ENCODE data around the gene LIPK.
"Not testable (repeated sequence)": the region's sequence is repeated elsewhere in the genome, so short reads cannot be mapped to it uniquely, and the experiment has no call there.

Gene LIPK, protein sequence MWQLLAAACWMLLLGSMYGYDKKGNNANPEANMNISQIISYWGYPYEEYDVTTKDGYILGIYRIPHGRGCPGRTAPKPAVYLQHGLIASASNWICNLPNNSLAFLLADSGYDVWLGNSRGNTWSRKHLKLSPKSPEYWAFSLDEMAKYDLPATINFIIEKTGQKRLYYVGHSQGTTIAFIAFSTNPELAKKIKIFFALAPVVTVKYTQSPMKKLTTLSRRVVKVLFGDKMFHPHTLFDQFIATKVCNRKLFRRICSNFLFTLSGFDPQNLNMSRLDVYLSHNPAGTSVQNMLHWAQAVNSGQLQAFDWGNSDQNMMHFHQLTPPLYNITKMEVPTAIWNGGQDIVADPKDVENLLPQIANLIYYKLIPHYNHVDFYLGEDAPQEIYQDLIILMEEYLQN

DNA sequence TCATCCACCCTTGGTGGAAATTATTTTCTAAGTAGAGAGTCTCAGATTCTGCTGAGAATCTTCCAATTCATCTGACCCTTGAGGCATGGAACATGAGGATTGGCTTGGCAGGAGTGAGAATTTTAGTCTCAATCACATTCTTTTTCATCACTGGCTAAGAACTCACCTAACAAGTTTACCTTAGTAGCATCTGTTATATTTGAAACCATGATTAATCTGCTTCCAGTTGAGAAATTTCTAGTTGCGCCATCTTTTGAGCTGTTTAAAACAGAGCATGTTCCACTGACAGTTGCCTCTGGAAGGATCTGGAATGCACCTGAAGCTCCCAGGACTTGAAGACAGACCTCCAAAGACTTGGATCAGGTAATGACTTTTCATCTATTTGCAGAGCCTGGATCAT, at the start of gene LIPK:
Gene LIPK, plus strand, starts transcription at position 292 of the 400 bp plus-strand sequence. CDS start 18,295 bp downstream, outside the sequence.
- DNase-seq = no peak

DNA sequence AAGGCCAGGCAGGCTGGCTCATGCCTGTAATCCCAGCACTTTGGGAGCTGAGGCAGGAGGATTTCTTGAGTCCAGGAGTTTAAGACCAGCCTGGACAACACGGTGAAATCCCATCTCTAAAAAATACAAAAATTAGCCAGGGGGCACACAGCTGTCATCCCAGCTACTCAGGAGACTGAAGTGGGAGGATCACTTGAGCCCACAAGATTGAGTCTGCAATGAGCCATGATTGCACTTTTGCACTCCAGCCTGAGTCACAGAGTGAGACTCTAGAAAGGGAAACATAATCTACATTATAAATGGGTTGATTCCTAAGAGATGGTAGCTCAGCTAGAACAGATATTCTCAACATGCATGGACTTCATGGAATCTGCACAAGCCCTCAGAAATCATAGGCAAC, 48.1 kb upstream of the LIPK start:
- DNase-seq = no peak

DNA sequence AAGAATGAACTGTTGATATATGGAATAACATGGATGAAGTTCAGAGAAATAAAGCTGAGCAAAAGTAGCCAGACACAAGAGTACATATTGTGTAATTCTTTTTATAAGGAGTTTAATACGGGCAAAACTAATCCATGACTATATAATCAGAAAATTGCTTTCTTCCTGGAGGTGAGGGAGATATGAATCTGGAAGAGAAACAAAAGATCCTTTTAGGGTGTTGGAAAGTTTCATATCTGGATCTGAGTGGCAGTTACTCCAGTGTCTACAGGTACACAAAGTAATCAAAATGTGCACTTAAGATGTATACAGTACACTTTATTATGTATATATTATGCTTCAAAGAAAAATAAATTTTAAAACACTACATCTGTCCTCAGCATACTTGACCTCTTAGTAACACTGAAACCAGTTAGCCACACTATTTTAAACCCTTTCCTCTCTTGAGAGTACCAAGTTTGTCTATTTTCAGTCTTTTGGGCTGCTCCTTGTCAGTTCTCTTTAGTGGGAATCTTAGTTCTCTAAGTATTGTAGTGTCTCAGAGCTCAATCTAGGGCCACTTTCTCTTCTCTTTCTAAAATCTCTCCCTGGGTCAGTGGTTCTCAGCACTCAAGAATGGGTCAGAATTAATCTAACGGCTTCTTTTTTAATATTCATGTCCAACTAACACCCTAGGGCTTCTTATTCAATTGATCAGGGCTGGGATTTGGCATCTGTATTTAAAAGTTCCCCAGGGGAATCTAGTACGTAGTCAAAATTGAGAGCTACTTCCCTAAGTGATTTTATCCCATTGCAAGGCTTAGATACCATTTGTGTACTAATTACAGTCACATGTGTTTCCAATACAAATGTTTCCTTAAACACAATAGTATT, 46.1 kb upstream of the LIPK start:
- DNase-seq = no peak

DNA sequence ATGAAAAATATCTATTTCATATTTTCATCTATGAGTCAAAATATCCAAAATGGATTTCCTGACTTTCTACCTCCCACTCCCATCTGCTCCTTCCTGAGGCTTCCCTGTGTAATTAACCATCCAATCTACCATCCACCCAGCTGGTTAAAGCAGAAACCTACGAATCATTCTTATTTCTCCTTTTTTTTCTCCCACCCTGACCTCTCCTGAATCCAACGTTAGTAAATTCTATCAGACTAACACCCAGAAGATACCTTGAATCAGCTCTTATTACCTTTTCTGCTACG, 45.5 kb upstream of the LIPK start:
- DNase-seq = no peak

DNA sequence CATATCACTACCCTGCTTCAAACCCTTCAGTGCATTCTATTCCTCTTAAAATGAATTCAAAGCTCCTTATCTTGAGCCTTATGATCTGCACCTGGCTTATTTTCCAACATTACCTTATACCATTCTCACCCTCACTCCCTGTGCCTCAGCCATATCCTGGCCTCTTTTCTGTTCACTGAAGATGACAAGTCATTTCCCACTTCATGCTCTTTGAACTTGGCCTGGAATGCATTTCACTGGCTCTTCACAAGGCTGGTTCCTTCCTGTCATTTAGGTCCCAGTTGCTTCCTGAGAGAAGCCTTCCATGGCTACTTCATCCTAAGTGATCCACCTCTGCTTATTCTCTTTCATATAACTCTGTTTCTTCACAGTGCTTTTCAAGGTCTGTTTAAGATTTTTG, 45.0 kb upstream of the LIPK start:
- DNase-seq = no peak

DNA sequence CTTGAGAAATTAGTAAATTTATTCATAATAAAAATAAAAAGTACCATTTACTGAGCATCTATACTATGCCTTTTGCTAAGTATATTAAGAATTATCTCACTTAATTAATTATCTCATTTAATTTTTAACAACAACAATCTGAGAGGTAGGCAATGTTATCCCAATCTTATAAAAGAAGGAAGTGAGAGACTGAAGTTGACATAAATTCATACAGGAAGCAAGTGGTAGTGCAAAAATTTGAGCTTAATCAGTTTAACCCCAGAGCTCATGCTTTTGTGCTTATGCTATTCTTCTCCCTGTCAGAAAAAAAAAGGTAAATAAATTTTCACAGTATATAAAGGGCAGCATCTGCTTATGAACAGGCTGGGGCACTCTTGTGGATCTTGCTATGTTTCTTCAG, 44.5 kb upstream of the LIPK start:
- no peak for DNase-seq

DNA sequence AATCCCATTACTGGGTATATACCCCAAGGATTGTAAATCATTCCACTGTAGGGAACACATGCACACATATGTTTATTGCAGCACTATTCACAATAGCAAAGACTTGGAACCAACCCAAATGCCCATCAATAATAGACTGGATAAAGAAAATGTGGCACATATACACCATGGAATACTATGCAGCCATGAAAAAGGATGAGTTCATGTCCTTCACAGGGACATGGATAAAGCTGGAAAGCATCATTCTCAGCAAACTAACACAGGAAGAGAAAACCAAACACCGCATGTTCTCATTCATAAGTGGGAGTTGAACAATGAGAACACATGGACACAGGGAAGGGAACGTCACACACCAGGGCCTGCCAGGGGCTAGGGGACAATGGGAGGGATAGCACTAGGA, 42.9 kb upstream of the LIPK start:
- not testable (repeated sequence) for DNase-seq

DNA sequence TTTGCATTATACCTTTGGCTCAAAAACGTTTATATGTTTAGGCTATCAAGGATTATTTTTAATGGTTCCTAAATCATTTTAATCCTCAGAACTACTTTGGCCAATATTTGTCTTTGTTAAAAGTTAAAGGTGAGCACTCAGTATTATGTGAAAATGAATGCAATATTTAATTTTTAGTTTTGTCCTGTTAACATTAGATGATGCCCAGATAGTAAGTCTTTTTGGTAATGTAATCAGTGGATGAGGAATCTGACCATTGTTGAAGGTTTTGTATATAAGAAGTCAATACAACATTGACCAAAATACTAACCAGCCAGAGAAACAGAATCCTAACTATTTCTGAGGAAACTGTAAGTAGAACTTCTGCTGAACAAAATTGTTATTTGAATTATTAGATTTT, 41.9 kb upstream of the LIPK start, which contains the start of gene LIPF:
Gene LIPF, plus strand, starts transcription at position 301 of the 400 bp plus-strand sequence. CDS start 2,856 bp downstream, outside the sequence.
- DNase-seq = no peak

DNA sequence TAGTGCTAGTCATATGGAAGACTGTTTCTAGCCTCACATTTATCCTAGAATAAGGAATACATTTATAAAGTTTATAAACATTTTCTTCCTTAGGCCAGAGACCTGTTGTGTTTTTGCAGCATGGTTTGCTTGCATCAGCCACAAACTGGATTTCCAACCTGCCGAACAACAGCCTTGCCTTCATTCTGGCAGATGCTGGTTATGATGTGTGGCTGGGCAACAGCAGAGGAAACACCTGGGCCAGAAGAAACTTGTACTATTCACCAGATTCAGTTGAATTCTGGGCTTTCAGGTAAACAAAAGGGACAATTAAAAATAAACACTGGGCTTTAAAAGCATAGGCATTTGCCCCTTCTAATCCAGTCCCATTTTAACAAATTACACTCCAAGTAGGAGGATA, 37.6 kb upstream of the LIPK start:
- no peak for DNase-seq

DNA sequence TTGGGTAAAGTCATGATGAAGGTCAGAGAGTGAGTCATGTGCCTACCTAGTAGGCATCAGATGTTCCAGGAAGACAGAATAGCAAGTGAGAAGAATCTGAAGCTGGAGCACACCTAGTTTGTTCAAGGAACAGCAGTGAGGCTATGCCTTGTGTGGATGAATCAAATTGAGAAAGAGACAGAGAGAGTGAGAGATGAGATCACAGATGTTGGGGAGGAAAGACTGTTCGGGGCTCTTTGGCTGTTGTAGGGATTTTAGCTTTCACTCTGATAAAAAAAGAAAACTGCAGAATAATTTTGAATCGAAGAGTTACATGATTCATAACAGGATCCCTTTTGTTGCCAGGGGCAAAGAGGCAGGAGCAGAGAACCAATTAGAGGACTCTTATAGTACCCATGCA, 35.6 kb upstream of the LIPK start:
- DNase-seq = no peak

DNA sequence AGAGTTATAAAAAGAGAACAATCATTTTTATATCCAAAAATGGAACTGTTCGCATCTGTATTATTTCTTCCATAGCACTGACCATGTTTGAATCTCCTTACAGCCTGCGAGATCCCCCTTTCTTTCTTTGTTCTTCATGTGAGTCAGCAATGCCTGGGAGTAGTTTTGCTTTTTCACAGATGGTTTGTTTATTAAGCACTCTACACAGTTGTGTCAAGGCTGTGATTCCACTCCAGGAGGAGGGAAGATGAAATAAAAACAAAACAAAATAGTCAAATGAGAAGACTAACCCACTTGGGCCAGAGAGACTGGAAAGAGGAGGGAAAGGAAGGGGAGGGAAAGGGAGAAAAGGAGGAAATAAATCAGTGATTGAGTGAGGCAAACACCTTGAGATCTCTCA, 34.0 kb upstream of the LIPK start:
- DNase-seq = no peak

DNA sequence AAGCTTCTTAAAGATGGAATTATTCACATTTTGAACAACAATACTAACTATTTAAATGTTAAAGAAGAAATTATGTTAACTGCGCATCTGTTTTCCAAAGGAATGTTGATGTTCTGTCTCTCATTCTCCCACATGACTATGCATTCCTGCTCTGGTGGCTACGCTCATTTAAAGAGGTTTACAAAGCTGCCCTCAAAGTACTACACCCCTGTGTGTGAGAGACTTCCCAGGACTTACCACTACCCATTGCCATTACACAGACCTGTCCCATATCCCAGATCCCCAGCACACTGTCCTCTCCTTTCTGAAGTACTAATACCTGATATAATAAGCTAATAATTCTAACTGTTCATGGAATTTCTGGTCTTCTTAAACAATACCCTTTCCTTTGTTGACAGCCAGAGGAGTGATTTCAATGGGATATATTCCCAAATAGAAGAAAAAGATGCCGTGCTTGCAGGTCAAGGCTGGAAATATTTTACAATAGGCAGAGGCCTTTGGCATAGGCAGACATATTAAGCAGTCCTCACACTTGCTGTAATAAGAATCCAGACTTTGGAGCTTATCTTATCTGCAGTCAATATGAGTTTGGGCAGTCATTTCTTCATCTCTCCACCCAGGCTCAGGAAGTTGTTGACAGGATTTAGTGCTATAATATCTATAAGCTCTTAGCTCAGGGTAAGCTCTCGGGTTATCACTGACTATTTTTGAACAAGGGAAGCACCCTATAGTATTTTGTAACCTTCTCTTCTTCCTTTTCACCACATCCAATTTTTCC, 29.6 kb upstream of the LIPK start:
- no peak for DNase-seq

DNA sequence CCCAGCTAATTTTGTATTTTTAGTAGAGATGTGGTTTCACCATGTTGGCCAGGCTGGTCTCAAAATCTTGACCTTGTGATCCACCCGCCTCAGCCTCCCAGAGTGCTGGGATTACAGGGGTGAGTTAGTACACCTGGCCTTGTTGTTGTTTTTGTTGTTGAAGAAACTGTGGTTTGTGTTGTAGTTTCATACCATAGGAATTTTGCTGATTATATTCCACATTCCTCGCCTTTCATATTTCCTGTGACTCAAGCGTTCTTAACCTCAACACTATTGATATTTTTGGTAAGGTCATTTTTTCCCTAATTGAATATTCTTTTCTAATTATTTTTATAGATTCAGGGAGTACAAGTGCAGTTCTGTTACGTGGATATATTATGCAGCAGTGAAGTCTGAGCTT, 25.1 kb upstream of the LIPK start:
- DNase-seq = no peak

DNA sequence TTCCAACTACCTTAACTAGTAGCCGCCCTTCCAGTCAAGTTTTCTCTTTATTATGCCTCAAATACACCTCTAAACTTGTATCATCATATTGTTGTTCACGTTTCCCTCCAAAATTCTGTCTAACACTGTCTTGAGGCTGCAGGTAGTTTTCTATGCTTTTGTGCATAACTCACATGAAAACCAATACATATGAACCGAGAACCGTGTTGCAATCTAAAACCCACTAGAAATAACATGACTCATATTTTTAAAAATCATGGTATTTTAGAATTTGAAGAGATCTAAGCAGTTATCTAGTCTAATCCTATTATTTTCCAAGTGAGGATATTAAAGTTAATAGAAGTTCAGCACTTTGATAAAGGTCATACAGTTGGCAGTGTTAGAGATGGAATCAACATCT, 23.6 kb upstream of the LIPK start:
- no peak for DNase-seq

DNA sequence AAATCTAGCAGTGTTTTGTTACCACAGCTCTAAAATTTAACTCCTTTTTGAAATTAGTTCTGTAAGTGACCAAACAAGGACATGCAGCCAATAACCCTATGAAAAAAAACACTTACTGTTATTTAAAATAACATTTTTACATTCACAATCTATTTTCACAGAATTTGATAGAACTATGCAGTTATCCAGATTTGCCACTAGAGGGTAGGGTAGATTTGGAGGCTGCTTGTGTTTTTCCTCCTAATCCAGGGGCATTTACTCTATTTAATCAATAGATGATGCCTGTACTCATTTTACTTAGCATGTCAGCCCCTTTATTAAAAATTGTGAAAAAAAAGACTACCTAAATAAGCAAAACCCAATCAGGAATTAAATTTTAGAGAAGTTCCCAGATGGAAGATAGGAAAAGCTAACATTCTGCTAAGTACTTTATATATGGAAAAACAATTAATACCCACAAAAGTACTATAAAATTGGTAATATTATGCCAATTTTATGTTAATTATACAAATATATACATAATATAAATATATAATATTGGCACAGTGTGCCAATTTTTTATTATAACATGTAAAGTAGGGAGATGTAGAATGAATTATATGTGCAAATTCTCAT, 18.1 kb upstream of the LIPK start:
- no peak for DNase-seq

DNA sequence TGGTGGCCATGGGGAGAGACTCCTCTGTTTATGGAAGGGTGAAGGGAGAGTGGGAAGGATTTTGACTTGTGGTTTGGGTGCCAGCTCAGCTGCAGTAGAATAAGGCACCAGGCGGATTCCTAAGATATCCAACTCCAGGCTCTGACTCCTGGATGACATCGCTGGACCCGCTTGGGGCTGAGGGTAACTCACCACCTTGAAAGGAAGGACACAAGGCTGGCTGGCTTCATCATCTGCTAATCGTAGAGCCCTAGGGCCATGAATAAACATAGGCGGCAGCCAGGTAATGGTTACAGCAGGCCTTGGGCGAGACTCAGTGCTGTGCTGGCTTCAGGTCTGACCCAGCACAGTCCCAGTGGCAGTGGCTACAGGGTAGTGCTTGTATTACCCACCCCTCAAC, 16.7 kb upstream of the LIPK start:
- no peak for DNase-seq

DNA sequence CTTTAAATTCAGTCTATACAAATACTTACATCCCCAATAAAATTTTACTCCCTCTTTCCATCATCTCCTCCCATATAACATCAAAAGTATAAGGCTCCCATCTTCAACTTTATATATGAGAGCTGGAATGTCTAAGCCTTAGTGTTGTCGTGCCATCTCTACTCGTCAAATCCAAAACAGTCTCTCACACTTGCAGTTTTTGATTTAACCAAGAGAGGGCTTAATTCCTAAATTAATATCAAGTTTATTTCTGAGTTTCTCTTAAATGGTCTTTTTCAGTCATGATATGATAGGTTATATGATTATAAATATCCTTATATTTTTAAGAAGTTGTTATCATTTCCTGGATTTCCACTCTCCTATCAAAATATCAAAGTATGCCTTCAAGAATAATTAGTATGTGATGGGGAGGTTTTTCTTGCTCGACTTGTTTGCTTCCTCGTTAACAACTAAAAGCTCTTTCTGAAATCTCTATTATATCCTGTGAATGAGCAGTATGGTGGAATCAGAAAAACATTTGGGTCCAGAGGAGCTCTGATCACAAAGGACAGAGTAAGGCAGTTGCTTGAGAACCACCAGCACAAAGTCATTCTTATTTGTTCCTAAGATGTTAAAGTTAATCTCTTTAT, 12.5 kb upstream of the LIPK start:
- no peak for DNase-seq

DNA sequence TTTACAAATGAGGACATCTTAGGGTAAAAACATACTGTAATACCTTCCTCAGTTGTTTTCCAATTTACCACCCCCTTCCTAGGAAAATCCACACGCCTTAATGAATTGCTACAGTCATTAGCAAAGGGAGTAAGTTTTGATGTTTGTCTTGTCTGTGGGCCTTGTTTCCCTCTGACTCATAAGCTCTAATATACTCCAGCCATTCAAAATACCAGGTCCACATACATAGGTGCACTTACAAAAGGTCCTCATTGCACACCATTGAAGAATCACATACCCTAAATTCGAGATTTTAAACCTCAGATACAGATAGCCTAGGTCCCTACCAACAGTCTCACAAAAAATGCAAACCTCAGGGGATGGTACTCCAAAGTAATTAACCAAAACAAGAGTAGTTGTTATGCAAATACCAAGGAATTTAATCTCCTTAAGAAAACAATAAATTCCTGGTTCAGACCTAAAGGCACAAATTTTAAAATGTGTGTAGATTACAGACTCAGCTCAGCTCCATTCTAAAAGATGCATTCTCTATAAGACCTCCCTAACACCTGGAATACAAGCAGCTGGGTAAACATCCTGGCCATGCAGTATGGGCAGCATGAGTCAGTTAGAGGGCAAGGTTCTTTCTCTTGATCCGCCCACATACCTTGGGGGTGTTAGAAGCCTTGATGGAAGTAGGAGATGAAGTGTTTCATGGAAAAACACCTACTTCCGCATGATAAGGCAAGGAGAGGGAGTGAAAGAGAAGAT, 3.0 kb upstream of the LIPK start:
- DNase-seq = no peak

DNA sequence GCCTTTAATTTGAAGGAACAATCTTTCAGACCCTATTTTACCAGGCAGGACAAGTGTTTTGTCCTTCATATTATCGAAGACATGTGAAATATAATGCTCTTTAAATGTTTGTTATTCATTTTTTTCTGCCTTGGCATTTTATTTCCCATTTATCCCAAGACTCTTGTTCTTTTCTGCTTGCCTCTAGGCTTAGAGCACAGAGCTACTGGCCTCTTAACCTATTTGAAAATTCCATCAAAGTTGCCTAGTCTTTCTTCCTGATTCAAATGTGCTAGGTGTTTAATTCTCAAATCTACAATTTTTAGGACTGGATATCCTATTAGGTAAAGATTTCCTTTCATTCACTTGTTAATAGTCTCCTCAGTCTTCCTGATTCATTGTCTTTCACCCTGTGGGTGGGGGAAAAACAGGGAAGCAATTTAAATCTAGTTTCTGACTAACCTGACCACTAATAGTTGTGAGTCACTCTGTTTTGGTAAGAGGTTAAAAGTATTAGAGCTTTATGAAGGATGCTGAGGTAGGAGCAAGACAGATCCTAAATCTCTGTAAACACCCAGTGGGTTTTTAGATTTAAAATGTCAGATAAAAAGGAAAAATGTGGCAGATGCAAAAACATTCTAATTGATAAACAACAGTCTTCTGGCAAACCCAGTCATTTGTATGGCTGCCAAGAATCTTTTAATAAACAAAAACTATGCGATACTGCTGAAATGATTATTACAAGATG, 1.5 kb downstream of the LIPK start:
- DNase-seq = no peak

DNA sequence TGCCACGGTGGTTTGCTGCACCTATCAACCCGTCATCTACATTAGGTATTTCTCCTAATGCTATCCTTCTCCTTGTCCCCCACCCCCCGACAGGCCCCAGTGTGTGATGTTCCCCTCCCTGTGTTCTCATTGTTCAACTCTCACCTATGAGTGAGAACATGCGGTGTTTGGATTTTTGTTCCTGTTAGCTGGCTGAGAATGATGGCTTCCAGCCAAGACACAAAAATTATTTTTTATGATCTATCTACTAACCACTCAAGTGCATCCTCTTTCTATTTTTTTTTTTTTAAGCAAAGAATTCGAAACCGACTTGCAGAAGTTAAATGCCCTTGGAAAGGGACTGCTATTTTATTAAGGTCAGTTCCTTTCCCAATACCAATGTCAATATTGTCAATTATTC, 3.3 kb downstream of the LIPK start:
- DNase-seq = not testable (repeated sequence)

DNA sequence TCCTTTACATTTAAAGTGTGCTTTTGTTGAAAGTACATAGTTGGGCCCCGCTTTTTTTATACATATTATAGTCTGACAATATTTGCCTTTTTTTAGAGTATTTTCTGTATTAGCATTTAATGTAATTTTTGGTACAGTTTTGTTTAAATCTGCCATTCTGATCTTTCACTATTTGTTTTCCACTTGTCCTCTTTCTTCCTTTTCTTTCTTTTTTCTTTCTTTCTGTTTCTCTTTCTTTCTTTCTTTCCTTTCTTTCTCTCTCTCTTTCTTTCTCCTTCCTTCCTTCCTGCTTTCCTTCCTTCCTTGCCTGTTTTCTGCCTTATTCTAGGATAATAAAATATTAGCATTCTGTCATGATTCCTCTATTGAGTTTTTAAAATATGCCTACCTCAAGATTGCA, 9.5 kb downstream of the LIPK start:
- no peak for DNase-seq
